CD4-positive, alpha-beta T cell (primary cell): Measurements from ENCODE around the gene GSTM4. TPM values are rescaled to one million over a fixed set of nuclear protein-coding genes. Genes with fewer than 3 reads are reported as not detected.
A peak's percentile ranks its signal among the peaks of the same experiment; 100 is the strongest.
"Not testable (repeated sequence)": the region's sequence is repeated elsewhere in the genome, so short reads cannot be mapped to it uniquely, and the experiment has no call there.

Source experiments
- ATAC-seq: fragments of 200-7000 bp; cut with Tn5 transposase; one replicate; pipeline ENCODE4 v1.10.0; 2022; ENCODE audit warnings: mild to moderate bottlenecking; ENCODE audit not compliant: poor library complexity
- CTCF ChIA-PET: fragments of 350-600 bp; sonication (Branson Sonifier 250); formaldehyde crosslinking; loops from one replicate; lab custom pipeline; 2021; ENCODE audit warnings: antibody characterized with exemption, inconsistent platforms; lab: Charles Lee
- POLR2A ChIA-PET: fragments of 350-600 bp; sonication (Branson Sonifier 250); formaldehyde crosslinking; loops from one replicate; lab custom pipeline; 2021; ENCODE audit warnings: antibody characterized with exemption, inconsistent platforms; lab: Charles Lee
- DNase-seq, 14 experiments: peaks; one replicate each; pipeline ENCODE4 v3.0.0-alpha.2; 2013 to 2020; ENCODE audit warnings: mixed read lengths in 2 of 14
- H3K27ac ChIP-seq, 2 donors: one replicate each; pipeline versions ENCODE4 v1.5.1 to v1.7.0; 2013; ENCODE audit warnings: low read length in 2 of 2, low read depth in 1 of 2, mild to moderate bottlenecking in 1 of 2
- H3K27me3 ChIP-seq, 2 experiments: 1 replicate in 1 of 2; 2 replicates in 1 of 2; pipeline versions ENCODE4 v1.6.1 to v1.7.0; 2013; ENCODE audit warnings: low read length in 2 of 2, control low read depth in 1 of 2, mild to moderate bottlenecking in 1 of 2, moderate library complexity in 1 of 2; ENCODE audit not compliant: insufficient read depth in 2 of 2, control insufficient read depth in 1 of 2
- H3K36me3 ChIP-seq: one replicate; pipeline ENCODE4 v1.6.1; 2013; ENCODE audit warnings: low read length, control low read depth; ENCODE audit not compliant: insufficient read depth
- H3K4me1 ChIP-seq: one replicate; pipeline ENCODE4 v1.6.1; 2013; ENCODE audit warnings: low read length, control low read depth; ENCODE audit not compliant: insufficient read depth
- H3K4me3 ChIP-seq: one replicate; pipeline ENCODE4 v1.5.1; 2013; ENCODE audit warnings: mild to moderate bottlenecking, low read length, moderate library complexity
- H3K9me3 ChIP-seq, 2 experiments: 1 replicate in 1 of 2; 2 replicates in 1 of 2; pipeline versions ENCODE4 v1.6.1 to v1.7.0; 2013; ENCODE audit warnings: low read length in 2 of 2, mild to moderate bottlenecking in 2 of 2, control low read depth in 1 of 2, moderate library complexity in 1 of 2; ENCODE audit not compliant: control insufficient read depth in 1 of 2, insufficient read depth in 1 of 2
- H3K27ac Mint-ChIP-seq: one replicate; pipeline ENCODE4 v1.8.0; 2020; ENCODE audit warnings: mixed read lengths
- H3K27me3 Mint-ChIP-seq: one replicate; pipeline ENCODE4 v1.8.0; 2021; ENCODE audit warnings: mixed read lengths
- H3K36me3 Mint-ChIP-seq: one replicate; pipeline ENCODE4 v1.8.0; 2021; ENCODE audit warnings: low read depth, mixed read lengths
- H3K4me1 Mint-ChIP-seq: one replicate; pipeline ENCODE4 v1.8.0; 2021; ENCODE audit warnings: low read depth, mixed read lengths
- H3K4me3 Mint-ChIP-seq: one replicate; pipeline ENCODE4 v1.8.0; 2020; ENCODE audit warnings: mild to moderate bottlenecking, mixed read lengths
- H3K9me3 Mint-ChIP-seq: one replicate; pipeline ENCODE4 v1.8.0; 2020; ENCODE audit warnings: mixed read lengths
- intact Hi-C, 2 experiments: fragments of 100-400 bp; cut with DNase I in 1 of 2; cut with micrococcal nuclease in 1 of 2; formaldehyde crosslinking; loops; one replicate each; pipeline versions ENCODE4 v1.15.1 to v1.9.0; 2023 to 2025; cut with DNase I, micrococcal nuclease
- total RNA-seq, 174 experiments: library from RNA in 2 of 174; stranded (reverse) in 2 of 174; gene quantifications; one replicate each; pipeline ENCODE4 v1.2.3 and lab custom pipeline; 2021 to 2026
- TF ChIP-seq, protein P1 (sequence below): fragments of 200-600 bp; IDR thresholded peaks from one replicate; pipeline ENCODE4 v1.8.0; 2022; ENCODE audit warnings: antibody characterized with exemption, mild to moderate bottlenecking

GSTM4 gene
- total RNA-seq, 2 experiments from 2014 or later, result 17.7 to 20.7 TPM

DNA sequence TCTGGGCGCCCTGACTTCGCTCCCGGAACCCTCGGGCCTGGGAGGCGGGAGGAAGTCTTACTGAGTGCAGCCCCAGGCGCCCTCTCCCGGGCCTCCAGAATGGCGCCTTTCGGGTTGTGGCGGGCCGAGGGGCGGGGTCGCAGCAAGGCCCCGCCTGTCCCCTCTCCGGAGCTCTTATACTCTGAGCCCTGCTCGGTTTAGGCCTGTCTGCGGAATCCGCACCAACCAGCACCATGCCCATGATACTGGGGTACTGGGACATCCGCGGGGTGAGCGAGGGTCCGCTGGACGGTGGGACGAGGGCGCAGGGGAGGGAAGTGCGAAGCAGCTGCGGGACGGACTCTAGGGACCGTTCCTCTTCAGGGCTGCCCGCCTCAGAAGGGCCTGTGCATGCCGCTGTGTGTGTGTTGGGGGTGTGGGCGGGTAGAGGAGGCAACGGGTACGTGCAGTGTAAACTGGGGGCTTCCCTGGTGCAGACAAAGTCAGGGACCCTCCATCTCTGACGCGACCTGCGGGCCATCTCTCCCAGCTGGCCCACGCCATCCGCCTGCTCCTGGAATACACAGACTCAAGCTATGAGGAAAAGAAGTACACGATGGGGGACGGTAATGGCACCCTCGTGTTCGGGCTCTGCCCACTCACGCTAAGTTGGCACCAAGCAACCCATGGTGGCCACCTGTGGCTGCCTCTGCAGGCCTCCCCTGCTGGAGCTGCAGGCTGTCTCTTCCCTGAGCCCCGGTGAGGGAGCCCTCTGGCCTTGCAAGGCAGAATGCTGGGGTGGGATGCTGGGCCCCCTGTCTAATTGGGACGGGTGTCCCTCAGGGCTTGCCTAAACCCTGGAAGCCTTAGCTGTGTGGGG is 32.0 kb downstream of the GSTM4 start, which contains the start of gene GSTM1:
TSS of gene GSTM1 (plus strand) at position 177 of the 859 bp plus-strand sequence. CDS start at position 234, 57 bp downstream.
- Mint-ChIP-seq H3K27ac (peak within 1 kb of the TSS; percentile 86), H3K4me3 (peak within 1 kb of the TSS; percentile 95), H3K36me3 (peaks cover 33% of the 10 kb centered on the region), H3K27me3 (no peaks in the 10 kb centered on the region), H3K4me1 (peaks cover 23% of the 10 kb centered on the region), H3K9me3 (no peaks in the 10 kb centered on the region)
- intact Hi-C loops, result loop anchor here (2.0 to 5.0 kb wide), 5 partner anchors 46 to 294 kb away; partner anchors contain the start of gene AHCYL1 (in 1 of the 2)
- H3K27ac ChIP-seq, result no peak within 1 kb of the TSS
- ATAC-seq (peak; percentile 99), DNase-seq (peak in 9 of 14 experiments; percentile 59 to 87 (median 79))
- peak within 1 kb of the TSS; percentile 67 for H3K4me3 ChIP-seq
- TF ChIP-seq, protein P1, sequence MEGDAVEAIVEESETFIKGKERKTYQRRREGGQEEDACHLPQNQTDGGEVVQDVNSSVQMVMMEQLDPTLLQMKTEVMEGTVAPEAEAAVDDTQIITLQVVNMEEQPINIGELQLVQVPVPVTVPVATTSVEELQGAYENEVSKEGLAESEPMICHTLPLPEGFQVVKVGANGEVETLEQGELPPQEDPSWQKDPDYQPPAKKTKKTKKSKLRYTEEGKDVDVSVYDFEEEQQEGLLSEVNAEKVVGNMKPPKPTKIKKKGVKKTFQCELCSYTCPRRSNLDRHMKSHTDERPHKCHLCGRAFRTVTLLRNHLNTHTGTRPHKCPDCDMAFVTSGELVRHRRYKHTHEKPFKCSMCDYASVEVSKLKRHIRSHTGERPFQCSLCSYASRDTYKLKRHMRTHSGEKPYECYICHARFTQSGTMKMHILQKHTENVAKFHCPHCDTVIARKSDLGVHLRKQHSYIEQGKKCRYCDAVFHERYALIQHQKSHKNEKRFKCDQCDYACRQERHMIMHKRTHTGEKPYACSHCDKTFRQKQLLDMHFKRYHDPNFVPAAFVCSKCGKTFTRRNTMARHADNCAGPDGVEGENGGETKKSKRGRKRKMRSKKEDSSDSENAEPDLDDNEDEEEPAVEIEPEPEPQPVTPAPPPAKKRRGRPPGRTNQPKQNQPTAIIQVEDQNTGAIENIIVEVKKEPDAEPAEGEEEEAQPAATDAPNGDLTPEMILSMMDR, result peak; percentile 63
- H3K27me3 ChIP-seq, result no peaks in the 10 kb centered on the region
- CTCF ChIA-PET, result no interaction called here
- POLR2A ChIA-PET, result interaction anchor here (0.8 to 2.3 kb wide), 16 partner anchors 18 to 651 kb away, joined by 3 to 28 read pairs (median 5); partner anchors contain the start of genes AHCYL1, ATXN7L2, GNAI3 and GSTM2
- H3K9me3 ChIP-seq, result no peaks in the 10 kb centered on the region
- no peaks in the 10 kb centered on the region for H3K36me3 ChIP-seq
- H3K4me1 ChIP-seq, result no peaks in the 10 kb centered on the region

DNA sequence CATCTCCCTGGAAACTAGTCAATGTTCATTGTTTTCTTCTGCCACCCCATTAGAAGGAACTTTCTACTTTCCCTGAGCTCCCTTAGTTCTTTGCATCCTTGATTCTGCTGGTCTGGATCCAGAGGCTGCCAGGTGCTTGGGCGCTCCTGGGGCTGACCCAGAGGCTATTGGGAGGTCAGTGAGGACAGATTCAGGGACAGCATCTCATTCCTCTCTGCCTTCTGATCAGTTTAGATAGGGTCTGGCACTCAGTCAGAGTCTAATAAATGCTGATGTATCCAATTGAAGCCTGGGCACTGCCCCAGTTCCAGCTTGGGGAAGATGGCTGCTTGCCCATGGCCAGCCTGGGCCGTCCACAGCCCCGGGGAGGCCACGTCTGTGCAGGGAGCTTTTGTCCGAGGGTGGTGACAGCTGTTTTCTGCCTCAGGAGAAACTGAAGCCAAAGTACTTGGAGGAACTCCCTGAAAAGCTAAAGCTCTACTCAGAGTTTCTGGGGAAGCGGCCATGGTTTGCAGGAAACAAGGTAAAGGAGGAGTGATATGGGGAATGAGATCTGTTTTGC is 34.0 kb downstream of the GSTM4 start:
- Histone ChIP-seq H3K27me3 (no peaks in the 10 kb centered on the region), H3K4me3 (no peak overlapping the region), H3K36me3 (no peaks in the 10 kb centered on the region), H3K27ac (no peak overlapping the region), H3K4me1 (no peaks in the 10 kb centered on the region), H3K9me3 (no peaks in the 10 kb centered on the region)
- intact Hi-C loops, result loop anchor here (2.0 to 5.0 kb wide), 5 partner anchors 47 to 292 kb away; partner anchors contain the start of gene AHCYL1 (in 1 of the 2)
- no peak for ATAC-seq
- POLR2A ChIA-PET, result no interaction called here
- Mint-ChIP-seq H3K4me3 (peak overlapping the region; percentile 95), H3K27ac (peak overlapping the region; percentile 51), H3K4me1 (peaks cover 23% of the 10 kb centered on the region), H3K36me3 (peaks cover 34% of the 10 kb centered on the region), H3K9me3 (no peaks in the 10 kb centered on the region), H3K27me3 (no peaks in the 10 kb centered on the region)
- no peak for DNase-seq
- CTCF ChIA-PET, result no interaction called here
- TF ChIP-seq, protein P1, result no peak

- H3K36me3 Mint-ChIP-seq, result peaks cover 50% of the 10 kb centered on the region
- POLR2A ChIA-PET, result no interaction called here
Observed at GRCh38 chr1:109691759-109692158, 35.9 kb downstream of the GSTM4 start.

GRCh38 chr1:109694400-109694799 is 38.5 kb downstream of the GSTM4 start:
- H3K27me3 Mint-ChIP-seq, H3K4me3 Mint-ChIP-seq, H3K36me3 ChIP-seq, CTCF ChIA-PET, POLR2A ChIA-PET, H3K27me3 ChIP-seq, H3K27ac Mint-ChIP-seq, H3K4me1 Mint-ChIP-seq, ATAC-seq, H3K9me3 Mint-ChIP-seq, H3K9me3 ChIP-seq, H3K27ac ChIP-seq, DNase-seq, H3K4me1 ChIP-seq, H3K4me3 ChIP-seq: not testable (repeated sequence)
- intact Hi-C loops, result loop anchor here in 1 of 2 experiments (5.0 kb wide), 1 partner anchor 78 kb away; no protein-coding TSS in a partner anchor
- peaks cover 57% of the 10 kb centered on the region for H3K36me3 Mint-ChIP-seq

More at GRCh38 chr1:109691759-109692158, 35.9 kb downstream of the GSTM4 start:
- CTCF ChIA-PET, result no interaction called here
- intact Hi-C loops, result loop anchor here in 1 of 2 experiments (5.0 kb wide), 1 partner anchor 81 kb away; no protein-coding TSS in a partner anchor
- no peak overlapping the region for H3K4me3 Mint-ChIP-seq
- no peaks in the 10 kb centered on the region for H3K27me3 ChIP-seq
- no peaks in the 10 kb centered on the region for H3K27me3 Mint-ChIP-seq
- peaks cover 23% of the 10 kb centered on the region for H3K4me1 Mint-ChIP-seq
- ATAC-seq (no peak), DNase-seq (no peak)
- no peak overlapping the region for H3K27ac Mint-ChIP-seq
- no peak overlapping the region for H3K27ac ChIP-seq
- no peaks in the 10 kb centered on the region for H3K9me3 Mint-ChIP-seq
- no peaks in the 10 kb centered on the region for H3K36me3 ChIP-seq
- no peak overlapping the region for H3K4me3 ChIP-seq
- H3K9me3 ChIP-seq, result no peaks in the 10 kb centered on the region
- H3K4me1 ChIP-seq, result no peaks in the 10 kb centered on the region
- TF ChIP-seq, protein P1, result no peak
